ENCODE data around the gene HIVEP3.

Gene HIVEP3

DNA sequence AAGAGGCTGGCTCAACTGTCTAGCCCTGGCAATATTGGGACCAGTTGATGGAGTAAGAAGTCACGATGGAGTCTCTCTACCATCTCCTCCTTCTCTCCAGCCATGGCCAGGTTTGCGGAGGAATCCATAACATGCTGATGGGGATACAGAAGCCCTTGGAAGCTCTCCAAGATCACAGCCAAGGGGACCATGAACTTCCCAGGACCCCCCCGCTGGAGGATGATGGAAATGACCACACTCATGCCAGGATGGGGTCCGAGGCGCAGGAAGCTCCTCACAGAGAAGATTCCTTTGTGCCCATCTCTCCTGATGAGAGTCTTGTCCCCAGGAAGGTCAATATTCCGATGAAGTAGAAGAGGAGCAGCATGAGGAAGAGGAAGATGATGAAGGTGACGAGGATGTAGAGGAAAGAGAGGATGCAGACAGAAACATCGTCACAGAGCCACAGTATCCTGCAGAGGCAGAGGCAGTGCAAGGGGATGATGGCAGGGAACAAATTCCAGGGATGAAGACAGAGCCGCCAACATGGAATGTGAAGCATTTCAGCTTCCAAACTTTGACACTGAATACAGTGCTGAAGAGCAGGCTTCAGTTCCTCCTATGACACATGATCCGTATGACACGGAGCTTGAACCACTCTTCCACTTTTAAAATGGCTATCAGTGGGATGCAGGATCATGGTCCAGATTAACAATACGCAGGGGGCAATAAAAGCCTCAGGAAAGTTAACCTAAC lies 376.4 kb downstream of the HIVEP3 start:
- no peak overlapping the region for H3K27ac ChIP-seq

DNA sequence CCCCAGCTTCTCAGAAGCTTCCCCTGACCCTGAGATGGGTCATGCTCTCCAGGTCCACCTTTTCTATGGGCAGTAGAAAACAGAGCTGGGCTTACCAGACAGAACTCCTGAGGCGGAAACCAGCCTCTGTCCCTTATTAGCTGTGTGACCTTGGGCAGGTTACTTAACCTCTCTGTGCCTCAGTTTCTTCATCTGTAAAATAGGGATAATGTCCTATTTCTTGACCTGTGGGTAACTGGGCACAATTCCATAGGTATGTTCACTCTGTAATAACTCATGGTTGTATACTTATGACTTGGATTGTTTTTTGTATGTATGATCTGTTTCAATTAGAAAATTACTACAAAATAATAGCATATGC lies 377.1 kb downstream of the HIVEP3 start:
- TF ChIP-seq, protein P1, sequence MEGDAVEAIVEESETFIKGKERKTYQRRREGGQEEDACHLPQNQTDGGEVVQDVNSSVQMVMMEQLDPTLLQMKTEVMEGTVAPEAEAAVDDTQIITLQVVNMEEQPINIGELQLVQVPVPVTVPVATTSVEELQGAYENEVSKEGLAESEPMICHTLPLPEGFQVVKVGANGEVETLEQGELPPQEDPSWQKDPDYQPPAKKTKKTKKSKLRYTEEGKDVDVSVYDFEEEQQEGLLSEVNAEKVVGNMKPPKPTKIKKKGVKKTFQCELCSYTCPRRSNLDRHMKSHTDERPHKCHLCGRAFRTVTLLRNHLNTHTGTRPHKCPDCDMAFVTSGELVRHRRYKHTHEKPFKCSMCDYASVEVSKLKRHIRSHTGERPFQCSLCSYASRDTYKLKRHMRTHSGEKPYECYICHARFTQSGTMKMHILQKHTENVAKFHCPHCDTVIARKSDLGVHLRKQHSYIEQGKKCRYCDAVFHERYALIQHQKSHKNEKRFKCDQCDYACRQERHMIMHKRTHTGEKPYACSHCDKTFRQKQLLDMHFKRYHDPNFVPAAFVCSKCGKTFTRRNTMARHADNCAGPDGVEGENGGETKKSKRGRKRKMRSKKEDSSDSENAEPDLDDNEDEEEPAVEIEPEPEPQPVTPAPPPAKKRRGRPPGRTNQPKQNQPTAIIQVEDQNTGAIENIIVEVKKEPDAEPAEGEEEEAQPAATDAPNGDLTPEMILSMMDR (IDR thresholded peaks at IDR 0.05): no peak
- no peak overlapping the region for H3K4me3 ChIP-seq
- no peak for DNase-seq (ENCODE audit: low spot score)
- no peak overlapping the region for H3K27ac ChIP-seq

More for the DNA sequence above, 376.4 kb downstream of the HIVEP3 start:
- no peak for DNase-seq (ENCODE audit: low spot score)
- TF ChIP-seq, protein P1 (IDR thresholded peaks at IDR 0.05): no peak
- H3K4me3 ChIP-seq: no peak overlapping the region

GRCh38 chr1:41540886-41541591 lies 377.7 kb downstream of the HIVEP3 start:
- no peak for DNase-seq (ENCODE audit: low spot score)
- Histone ChIP-seq H3K4me3 (no peak overlapping the region), H3K27ac (no peak overlapping the region)
- TF ChIP-seq, protein P1 (IDR thresholded peaks at IDR 0.05): no peak

- Histone ChIP-seq H3K27ac (no peak overlapping the region), H3K4me3 (no peak overlapping the region)
- TF ChIP-seq, protein P1 (IDR thresholded peaks at IDR 0.05): no peak
- no peak for DNase-seq (ENCODE audit: low spot score)
Observed at GRCh38 chr1:41539999-41540398, 378.7 kb downstream of the HIVEP3 start.

- Histone ChIP-seq H3K4me3 (no peak overlapping the region), H3K27ac (no peak overlapping the region)
- TF ChIP-seq, protein P1 (IDR thresholded peaks at IDR 0.05): no peak
- no peak for DNase-seq (ENCODE audit: low spot score)
Observed at GRCh38 chr1:41539418-41539805, 379.3 kb downstream of the HIVEP3 start.

- H3K27ac ChIP-seq: no peak overlapping the region
- H3K4me3 ChIP-seq: no peak overlapping the region
- TF ChIP-seq, protein P1 (IDR thresholded peaks at IDR 0.05): no peak
- no peak for DNase-seq (ENCODE audit: low spot score)
Observed at GRCh38 chr1:41538741-41539417, 379.8 kb downstream of the HIVEP3 start.

All from coronary artery (tissue), 2 donors.